H1 (cell line): ENCODE results near the gene OPN3. TPM values are rescaled to one million over a fixed set of nuclear protein-coding genes. Genes with fewer than 3 reads are reported as not detected.

Experiments
- CTCF ChIA-PET: fragments of 300-600 bp; sonication (Branson Sonifier 250); formaldehyde crosslinking; loops from one replicate; lab custom pipeline; 2021; ENCODE audit not compliant: partially characterized antibody; lab: Charles Lee
- POLR2A ChIA-PET: fragments of 300-600 bp; sonication (Branson Sonifier 250); formaldehyde crosslinking; loops from one replicate; lab custom pipeline; 2021; ENCODE audit warnings: inconsistent platforms; ENCODE audit not compliant: partially characterized antibody; lab: Charles Lee
- DNase-seq, 2 experiments: peaks; one replicate each; pipeline versions ENCODE4 v3.0.0 to v3.0.0-alpha.2; 2010 to 2022; ENCODE audit warnings: low spot score in 2 of 2, low read depth in 1 of 2, mixed read lengths in 1 of 2
- FAIRE-seq: peaks from 2 replicates; lab custom pipeline; 2011; peaks lifted over from hg19 to GRCh38; lab: Jason Lieb, UNC
- H2AFZ ChIP-seq: 2 replicates; pipeline ENCODE4 v1.8.1; 2012; ENCODE audit warnings: low read length, inconsistent platforms
- H2AK5ac ChIP-seq: 2 replicates; pipeline ENCODE4 v1.6.1; 2013; ENCODE audit warnings: low read depth, low read length
- H2BK120ac ChIP-seq: replicated peaks from 2 replicates; pipeline ENCODE3; 2013; ENCODE audit warnings: low read depth, low read length, inconsistent platforms
- H2BK12ac ChIP-seq: 2 replicates; pipeline ENCODE4 v1.6.1; 2013; ENCODE audit warnings: low read depth, low read length
- H2BK15ac ChIP-seq: 2 replicates; pipeline ENCODE4 v1.6.1; 2013; ENCODE audit warnings: low read length
- H2BK20ac ChIP-seq: 2 replicates; pipeline ENCODE4 v1.6.1; 2013; ENCODE audit warnings: low read length
- H2BK5ac ChIP-seq: 2 replicates; pipeline ENCODE4 v1.6.1; 2013; ENCODE audit warnings: low read depth, low read length
- H3K14ac ChIP-seq: 2 replicates; pipeline ENCODE4 v1.6.1; 2013; ENCODE audit warnings: inconsistent platforms; ENCODE audit not compliant: insufficient read length
- H3K18ac ChIP-seq: 2 replicates; pipeline ENCODE4 v1.6.1; 2013; ENCODE audit warnings: low read length; ENCODE audit errors: extremely low read depth
- H3K23ac ChIP-seq: 2 replicates; pipeline ENCODE4 v1.6.1; 2013; ENCODE audit warnings: inconsistent platforms; ENCODE audit not compliant: insufficient read length
- H3K23me2 ChIP-seq: 2 replicates; pipeline ENCODE4 v1.6.1; 2013; ENCODE audit warnings: low read depth, low read length
- H3K27ac ChIP-seq: 2 replicates; pipeline ENCODE4 v1.6.1; 2011; ENCODE audit warnings: low read depth, low read length, inconsistent platforms
- H3K27me3 ChIP-seq, 4 experiments: replicated peaks in 1 of 4; 1 replicate in 1 of 4; 2 replicates in 3 of 4; pipeline versions ENCODE4 v1.6.1 to v1.8.1; 2011 to 2013; ENCODE audit warnings: low read length in 3 of 4, mild to moderate bottlenecking in 3 of 4, inconsistent platforms in 2 of 4, mixed read lengths in 2 of 4, moderate library complexity in 1 of 4; ENCODE audit not compliant: control insufficient read depth in 3 of 4, insufficient read depth in 3 of 4; ENCODE audit errors: extremely low read depth in 1 of 4
- H3K36me3 ChIP-seq, 4 experiments: 2 replicates each; pipeline versions ENCODE4 v1.6.1 to v1.8.1; 2011 to 2013; ENCODE audit warnings: mild to moderate bottlenecking in 4 of 4, low read length in 3 of 4, moderate library complexity in 2 of 4, control low read depth in 1 of 4, inconsistent platforms in 1 of 4; ENCODE audit not compliant: insufficient read depth in 4 of 4, control insufficient read depth in 2 of 4
- H3K4ac ChIP-seq: replicated peaks from 2 replicates; pipeline ENCODE3; 2013; ENCODE audit warnings: low read length, low read depth, mixed read lengths, inconsistent platforms; ENCODE audit not compliant: insufficient read length
- H3K4me1 ChIP-seq, 4 experiments: replicated peaks in 1 of 4; 1 replicate in 1 of 4; 2 replicates in 3 of 4; pipeline versions ENCODE4 v1.6.1 to v1.8.1; 2011 to 2013; ENCODE audit warnings: low read length in 3 of 4, inconsistent platforms in 2 of 4, mixed read lengths in 1 of 4; ENCODE audit not compliant: insufficient read depth in 4 of 4, control insufficient read depth in 3 of 4
- H3K4me2 ChIP-seq, 2 experiments: 2 replicates each; pipeline versions ENCODE4 v1.6.1 to v1.8.1; 2011 to 2013; ENCODE audit warnings: low read depth in 2 of 2, low read length in 2 of 2, control low read depth in 1 of 2, inconsistent platforms in 1 of 2, mild to moderate bottlenecking in 1 of 2; ENCODE audit not compliant: insufficient read depth in 1 of 2
- H3K4me3 ChIP-seq, 4 experiments: fragments of 200-600, 300-600 bp in 1 of 4; sonication (generic), shearing (Covaris generic), sonication (Bioruptor Twin) in 1 of 4; 2 replicates each; pipeline versions ENCODE4 v1.5.1 to v1.8.1; 2011 to 2016; ENCODE audit warnings: low read length in 4 of 4, low read depth in 3 of 4, control low read depth in 2 of 4, inconsistent platforms in 2 of 4, mild to moderate bottlenecking in 2 of 4, mixed read lengths in 1 of 4, moderate library complexity in 1 of 4; ENCODE audit not compliant: insufficient read depth in 2 of 4; ENCODE audit errors: extremely low read depth in 1 of 4
- H3K56ac ChIP-seq: replicated peaks from 2 replicates; pipeline ENCODE3; 2013; ENCODE audit warnings: low read depth, mild to moderate bottlenecking, mixed read lengths, low read length, inconsistent platforms; ENCODE audit not compliant: insufficient read length
- H3K79me1 ChIP-seq: 2 replicates; pipeline ENCODE4 v1.6.1; 2013; ENCODE audit warnings: low read depth, low read length, control low read depth
- H3K79me2 ChIP-seq, 2 experiments: 2 replicates each; pipeline versions ENCODE4 v1.6.1 to v1.8.1; 2012 to 2013; ENCODE audit warnings: low read length in 2 of 2, mild to moderate bottlenecking in 2 of 2, inconsistent platforms in 1 of 2; ENCODE audit not compliant: insufficient read depth in 2 of 2, control insufficient read depth in 1 of 2
- H3K9ac ChIP-seq, 4 experiments: replicated peaks in 1 of 4; 1 replicate in 1 of 4; 2 replicates in 3 of 4; pipeline versions ENCODE4 v1.6.1 to v1.8.1; 2011 to 2013; ENCODE audit warnings: low read depth in 3 of 4, low read length in 3 of 4, control low read depth in 2 of 4, mild to moderate bottlenecking in 2 of 4, moderate library complexity in 2 of 4, inconsistent platforms in 1 of 4; ENCODE audit errors: extremely low read depth in 1 of 4
- H3K9me3 ChIP-seq, 2 experiments: 2 replicates each; pipeline versions ENCODE4 v1.6.1 to v1.8.1; 2012 to 2013; ENCODE audit warnings: mild to moderate bottlenecking in 2 of 2, moderate library complexity in 2 of 2, control low read depth in 1 of 2, inconsistent platforms in 1 of 2, low read depth in 1 of 2, low read length in 1 of 2, mixed read lengths in 1 of 2; ENCODE audit not compliant: insufficient read depth in 2 of 2
- H4K20me1 ChIP-seq, 2 experiments: replicated peaks in 1 of 2; 2 replicates each; pipeline versions ENCODE3 to v1.8.1; 2011 to 2013; ENCODE audit warnings: inconsistent platforms in 2 of 2, low read length in 2 of 2, mild to moderate bottlenecking in 1 of 2; ENCODE audit not compliant: insufficient read depth in 2 of 2, control insufficient read depth in 1 of 2
- H4K5ac ChIP-seq: 2 replicates; pipeline ENCODE4 v1.6.1; 2013; ENCODE audit warnings: low read length, low read depth, mixed read lengths, inconsistent platforms; ENCODE audit not compliant: insufficient read length
- H4K8ac ChIP-seq: 2 replicates; pipeline ENCODE4 v1.8.0; 2013; ENCODE audit warnings: mild to moderate bottlenecking, moderate library complexity, low read length, inconsistent platforms; ENCODE audit not compliant: insufficient read depth; ENCODE audit errors: extremely low read depth
- H4K91ac ChIP-seq: replicated peaks from 2 replicates; pipeline ENCODE3; 2013; ENCODE audit warnings: low read length, mixed read lengths, inconsistent platforms; ENCODE audit not compliant: insufficient read length
- EZH2 ChIP-seq: fragments of 200-600 bp; sonication (generic); IDR thresholded peaks from 2 replicates; pipeline ENCODE4 v1.7.1; 2012; ENCODE audit warnings: low read depth, mild to moderate bottlenecking, moderate library complexity, low read length, inconsistent platforms; ENCODE audit not compliant: severe bottlenecking
- KDM4A ChIP-seq: IDR thresholded peaks from one replicate; pipeline ENCODE4 v1.7.1; 2012; ENCODE audit warnings: low read depth, mild to moderate bottlenecking, moderate library complexity, low read length, inconsistent platforms; ENCODE audit not compliant: severe bottlenecking
- POLR2A ChIP-seq, 2 experiments: IDR thresholded peaks; 1 replicate in 1 of 2; 2 replicates in 1 of 2; pipeline ENCODE4 v1.6.1; 2011; ENCODE audit warnings: low read depth in 2 of 2, low read length in 2 of 2, mild to moderate bottlenecking in 2 of 2; ENCODE audit errors: control extremely low read depth in 1 of 2
- RBBP5 ChIP-seq: IDR thresholded peaks from 2 replicates; pipeline ENCODE4 v1.7.1; 2012; ENCODE audit warnings: low read depth, mild to moderate bottlenecking, inconsistent platforms, low read length, moderate library complexity, borderline replicate concordance
- SIRT6 ChIP-seq: IDR thresholded peaks from one replicate; pipeline ENCODE4 v1.7.1; 2012; ENCODE audit warnings: low read length, inconsistent platforms
- WGBS, 2 experiments: shearing (Covaris generic) in 1 of 2; methylation state at CpG; one replicate each; pipeline versions ENCODE4 v1.1.6 to v1.1.7; 2013 to 2015; ENCODE audit warnings: low lambda C conversion rate in 2 of 2, mixed read lengths in 2 of 2, inconsistent platforms in 1 of 2, low coverage in 1 of 2, missing lambda C conversion rate in 1 of 2; ENCODE audit not compliant: insufficient replicate concordance in 2 of 2, insufficient coverage in 1 of 2, insufficient read length in 1 of 2; ENCODE audit errors: extremely low coverage in 1 of 2, missing lambda C conversion rate in 1 of 2; 5-methylcytosine and 5-hydroxymethylcytosine counted together
- polyA plus RNA-seq, 7 experiments: library from polyadenylated mRNA; depleted of rRNA in 3 of 7; stranded (reverse) in 5 of 7; unstranded in 2 of 7; fragments of >200 nt in 5 of 7; fragments of 200-250 nt in 2 of 7; gene quantifications; 1 replicate in 5 of 7; 2 replicates in 1 of 7; 4 replicates in 1 of 7; pipeline versions ENCODE4 v1.2.1 to v1.2.3, GENCODE V29; 2011 to 2013; ENCODE audit warnings: missing spikeins in 2 of 7, mixed read lengths in 2 of 7
- total RNA-seq: library from RNA; stranded (reverse); fragmentation: NEBNext Ultra II Directional; extraction: Animal tissue kit (Norgen Biotek cat#: 25700); gene quantifications from 2 replicates; pipeline ENCODE4 v1.2.1, GENCODE V29; 2021

Gene OPN3
- total and polyA plus RNA-seq, 2 of the 8 experiments (the other 6 are each of a cell fraction or from before 2014, with no cell fraction given) = 8.8 to 19.4 TPM

- Histone ChIP-seq H3K9me3 (no peaks in the 10 kb centered on the region), H3K4me2 (no peak overlapping the region), H2BK15ac (no peak overlapping the region), H2BK5ac (no peak overlapping the region), H3K79me1 (no peaks in the 10 kb centered on the region), H3K36me3 (no peaks in the 10 kb centered on the region; a peak in 1 of 8 replicates), H3K18ac (no peak overlapping the region), H2BK20ac (no peak overlapping the region), H2AFZ (no peak overlapping the region), H2BK120ac (no peak overlapping the region), H3K23me2 (no peaks in the 10 kb centered on the region), H3K4me1 (no peaks in the 10 kb centered on the region), H2AK5ac (no peak overlapping the region), H3K23ac (no peak overlapping the region), H4K20me1 (no peaks in the 10 kb centered on the region), H3K4me3 (no peak overlapping the region), H4K8ac (no peak overlapping the region), H3K27ac (no peak overlapping the region), H3K56ac (no peak overlapping the region), H4K5ac (no peak overlapping the region), H3K27me3 (no peaks in the 10 kb centered on the region), H3K79me2 (no peaks in the 10 kb centered on the region), H3K14ac (no peak overlapping the region), H3K9ac (no peak overlapping the region), H4K91ac (no peak overlapping the region), H2BK12ac (no peak overlapping the region), H3K4ac (no peak overlapping the region)
- 87% methylated on average over 3 of the region's 3 CpGs; no CpG with 5 or more reads in 1 of the 2 experiments for WGBS, 2 experiments
- no peak for FAIRE-seq
- ChIA-PET CTCF (interaction anchor here (2.5 kb wide), 1 partner anchor 13 kb away, joined by 10 read pairs; no protein-coding TSS in a partner anchor), POLR2A (interaction anchor here (0.6 kb wide), 1 partner anchor 78 kb away, joined by 4 read pairs; no protein-coding TSS in a partner anchor)
- no peak for DNase-seq
- no peak for TF ChIP-seq POLR2A (IDR thresholded peaks at IDR 0.05; ENCODE audit: control extremely low read depth in 1 of 2, low read depth in 2 of 2, low read length in 2 of 2)
- no peak for TF ChIP-seq EZH2
- no peak for TF ChIP-seq RBBP5
- no peak for TF ChIP-seq KDM4A
- no peak for TF ChIP-seq SIRT6
These were observed 41.9 kb downstream of the OPN3 start for GRCh38 chr1:241598249-241598648.
